Mucosa of stomach (tissue), 1 donor: ENCODE measurements around the gene FBXO7.

ENCODE experiments used
- H3K27me3 ChIP-seq: one replicate; pipeline ENCODE4 v1.7.0; 2013; ENCODE audit warnings: mild to moderate bottlenecking, low read length; ENCODE audit not compliant: control insufficient read depth, insufficient read depth
- H3K36me3 ChIP-seq: one replicate; pipeline ENCODE4 v1.7.0; 2013; ENCODE audit warnings: low read length; ENCODE audit not compliant: control insufficient read depth, insufficient read depth
- H3K4me1 ChIP-seq: one replicate; pipeline ENCODE4 v1.7.0; 2013; ENCODE audit warnings: mild to moderate bottlenecking, low read length; ENCODE audit not compliant: control insufficient read depth, insufficient read depth
- H3K4me3 ChIP-seq: one replicate; pipeline ENCODE4 v1.7.0; 2013; ENCODE audit warnings: low read length
- H3K9ac ChIP-seq: one replicate; pipeline ENCODE4 v1.7.0; 2013; ENCODE audit warnings: mild to moderate bottlenecking, low read length, moderate library complexity
- H3K9me3 ChIP-seq: one replicate; pipeline ENCODE4 v1.7.0; 2013; ENCODE audit warnings: mild to moderate bottlenecking, low read length, moderate library complexity; ENCODE audit not compliant: control insufficient read depth
- donor health status: Pancreatic carcinoma.

The FBXO7 gene

GRCh38 chr22:32493551-32493950 lies 18.9 kb downstream of the FBXO7 start:
- peaks cover 5% of the 10 kb centered on the region for H3K36me3 ChIP-seq

GRCh38 chr22:32494971-32495370 lies 20.4 kb downstream of the FBXO7 start:
- no peaks in the 10 kb centered on the region for H3K4me1 ChIP-seq
- no peaks in the 10 kb centered on the region for H3K9me3 ChIP-seq
- H3K4me3 ChIP-seq: no peak overlapping the region
- peaks cover 5% of the 10 kb centered on the region for H3K36me3 ChIP-seq
- no peak overlapping the region for H3K9ac ChIP-seq
- no peaks in the 10 kb centered on the region for H3K27me3 ChIP-seq

More at GRCh38 chr22:32493551-32493950, 18.9 kb downstream of the FBXO7 start:
- H3K9ac ChIP-seq: no peak overlapping the region
- H3K27me3 ChIP-seq: no peaks in the 10 kb centered on the region
- no peaks in the 10 kb centered on the region for H3K9me3 ChIP-seq
- H3K4me1 ChIP-seq: peaks cover 4% of the 10 kb centered on the region
- no peak overlapping the region for H3K4me3 ChIP-seq

- Histone ChIP-seq H3K9me3 (no peaks in the 10 kb centered on the region), H3K4me1 (no peaks in the 10 kb centered on the region), H3K9ac (no peak overlapping the region), H3K36me3 (peaks cover 5% of the 10 kb centered on the region), H3K4me3 (no peak overlapping the region), H3K27me3 (no peaks in the 10 kb centered on the region)
Measured at GRCh38 chr22:32499666-32500065, 25.1 kb downstream of the FBXO7 start.

GRCh38 chr22:32501836-32502752 lies 27.5 kb downstream of the FBXO7 start:
- Histone ChIP-seq H3K27me3 (no peaks in the 10 kb centered on the region), H3K36me3 (peaks cover 5% of the 10 kb centered on the region), H3K9me3 (no peaks in the 10 kb centered on the region), H3K4me1 (no peaks in the 10 kb centered on the region), H3K4me3 (no peak overlapping the region), H3K9ac (no peak overlapping the region)

- peaks cover 5% of the 10 kb centered on the region for H3K27me3 ChIP-seq
- H3K4me3 ChIP-seq: no peak overlapping the region
- H3K36me3 ChIP-seq: no peaks in the 10 kb centered on the region
- no peaks in the 10 kb centered on the region for H3K4me1 ChIP-seq
- no peaks in the 10 kb centered on the region for H3K9me3 ChIP-seq
- no peak overlapping the region for H3K9ac ChIP-seq
Measured at GRCh38 chr22:32509045-32509444, 34.4 kb downstream of the FBXO7 start.

GRCh38 chr22:32511274-32511673 lies 36.7 kb downstream of the FBXO7 start:
- Histone ChIP-seq H3K27me3 (peaks cover 5% of the 10 kb centered on the region), H3K4me3 (no peak overlapping the region), H3K4me1 (no peaks in the 10 kb centered on the region), H3K9me3 (no peaks in the 10 kb centered on the region), H3K36me3 (no peaks in the 10 kb centered on the region), H3K9ac (no peak overlapping the region)

GRCh38 chr22:32511776-32512175 lies 37.2 kb downstream of the FBXO7 start:
- H3K36me3 ChIP-seq: no peaks in the 10 kb centered on the region
- no peak overlapping the region for H3K9ac ChIP-seq
- no peaks in the 10 kb centered on the region for H3K9me3 ChIP-seq
- peaks cover 5% of the 10 kb centered on the region for H3K27me3 ChIP-seq
- H3K4me3 ChIP-seq: no peak overlapping the region
- no peaks in the 10 kb centered on the region for H3K4me1 ChIP-seq

- Histone ChIP-seq H3K9ac (no peak overlapping the region), H3K27me3 (peaks cover 5% of the 10 kb centered on the region), H3K9me3 (no peaks in the 10 kb centered on the region), H3K36me3 (no peaks in the 10 kb centered on the region), H3K4me1 (no peaks in the 10 kb centered on the region), H3K4me3 (no peak overlapping the region)
Measured at GRCh38 chr22:32512267-32512982, 37.8 kb downstream of the FBXO7 start.

- Histone ChIP-seq H3K9me3 (no peaks in the 10 kb centered on the region), H3K27me3 (peaks cover 5% of the 10 kb centered on the region), H3K9ac (no peak overlapping the region), H3K4me3 (no peak overlapping the region), H3K36me3 (no peaks in the 10 kb centered on the region), H3K4me1 (no peaks in the 10 kb centered on the region)
Measured at GRCh38 chr22:32515084-32515483, 40.5 kb downstream of the FBXO7 start.

GRCh38 chr22:32517488-32517887 lies 42.9 kb downstream of the FBXO7 start:
- no peak overlapping the region for H3K9ac ChIP-seq
- no peaks in the 10 kb centered on the region for H3K4me1 ChIP-seq
- no peaks in the 10 kb centered on the region for H3K36me3 ChIP-seq
- H3K9me3 ChIP-seq: no peaks in the 10 kb centered on the region
- H3K27me3 ChIP-seq: no peaks in the 10 kb centered on the region
- H3K4me3 ChIP-seq: no peak overlapping the region

GRCh38 chr22:32517921-32518320 lies 43.3 kb downstream of the FBXO7 start:
- H3K36me3 ChIP-seq: no peaks in the 10 kb centered on the region
- no peak overlapping the region for H3K4me3 ChIP-seq
- H3K9me3 ChIP-seq: no peaks in the 10 kb centered on the region
- no peaks in the 10 kb centered on the region for H3K4me1 ChIP-seq
- H3K9ac ChIP-seq: no peak overlapping the region
- no peaks in the 10 kb centered on the region for H3K27me3 ChIP-seq

GRCh38 chr22:32518381-32518780 lies 43.8 kb downstream of the FBXO7 start:
- Histone ChIP-seq H3K27me3 (no peaks in the 10 kb centered on the region), H3K9ac (no peak overlapping the region), H3K9me3 (no peaks in the 10 kb centered on the region), H3K36me3 (no peaks in the 10 kb centered on the region), H3K4me3 (no peak overlapping the region), H3K4me1 (no peaks in the 10 kb centered on the region)
